HL-60/S4 treated with retinoic acid at 250 ng/mL for 4 days and 3 days (cell line): Measurements from ENCODE around the gene EIF1AD.
"Not testable (repeated sequence)": the region's sequence is repeated elsewhere in the genome, so short reads cannot be mapped to it uniquely, and the experiment has no call there.

ENCODE experiments used
- in situ Hi-C: fragments of 300-500 bp; cut with MboI; formaldehyde crosslinking; loops from 2 replicates; pipeline ENCODE4 v1.7.0; 2022; ENCODE audit warnings: low sequenced_read_pairs

EIF1AD gene, protein sequence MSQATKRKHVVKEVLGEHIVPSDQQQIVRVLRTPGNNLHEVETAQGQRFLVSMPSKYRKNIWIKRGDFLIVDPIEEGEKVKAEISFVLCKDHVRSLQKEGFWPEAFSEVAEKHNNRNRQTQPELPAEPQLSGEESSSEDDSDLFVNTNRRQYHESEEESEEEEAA

DNA sequence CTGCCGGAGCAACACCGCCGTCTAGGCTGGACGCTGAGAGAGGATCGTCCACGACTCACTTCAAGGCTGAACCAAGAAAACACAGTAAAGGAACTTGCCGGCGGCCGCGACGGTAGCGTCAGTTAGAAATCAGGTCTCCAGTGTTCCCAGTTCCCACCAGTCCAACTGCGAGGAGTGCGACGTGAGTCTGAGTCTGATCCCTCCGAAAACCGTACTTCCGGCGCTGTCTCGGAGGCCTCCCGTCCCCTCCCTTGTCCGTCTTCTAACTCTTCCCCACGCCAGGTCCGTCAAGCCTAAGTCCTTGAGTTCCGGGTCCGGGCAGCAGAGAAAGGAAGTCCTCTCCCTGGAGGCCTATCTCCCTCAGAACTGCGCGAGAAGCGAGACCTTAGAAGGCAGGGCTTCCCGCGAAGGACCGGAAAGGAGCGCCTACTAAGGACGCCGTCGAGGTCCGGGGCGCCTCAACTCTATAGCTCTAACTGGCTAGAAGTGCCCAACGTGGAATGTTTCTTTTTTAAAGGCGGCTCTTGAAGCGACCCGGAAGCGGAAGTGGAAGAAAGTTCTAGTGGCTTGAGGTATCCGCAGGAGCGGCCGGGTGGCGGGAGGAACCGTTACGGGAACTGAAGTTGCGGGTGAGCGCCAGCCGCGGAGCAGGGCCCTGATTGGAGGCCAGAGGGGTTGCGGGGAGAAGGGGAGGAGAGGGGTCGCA, at the start of gene EIF1AD, which contains the start of gene BANF1:
EIF1AD (minus strand) TSS at position 216 of the 706 bp plus-strand sequence. CDS start 1,768 bp downstream, outside the sequence.
BANF1 (plus strand) TSS at position 562 of the 706 bp plus-strand sequence. CDS start 748 bp downstream, outside the sequence.
- in situ Hi-C loops = no loop called here

- in situ Hi-C loops = no loop called here
Observed at GRCh38 chr11:66051371-66051765, 49.4 kb upstream of the EIF1AD start.

- in situ Hi-C loops = no loop called here
Observed at GRCh38 chr11:66050581-66051231, 48.7 kb upstream of the EIF1AD start.

DNA sequence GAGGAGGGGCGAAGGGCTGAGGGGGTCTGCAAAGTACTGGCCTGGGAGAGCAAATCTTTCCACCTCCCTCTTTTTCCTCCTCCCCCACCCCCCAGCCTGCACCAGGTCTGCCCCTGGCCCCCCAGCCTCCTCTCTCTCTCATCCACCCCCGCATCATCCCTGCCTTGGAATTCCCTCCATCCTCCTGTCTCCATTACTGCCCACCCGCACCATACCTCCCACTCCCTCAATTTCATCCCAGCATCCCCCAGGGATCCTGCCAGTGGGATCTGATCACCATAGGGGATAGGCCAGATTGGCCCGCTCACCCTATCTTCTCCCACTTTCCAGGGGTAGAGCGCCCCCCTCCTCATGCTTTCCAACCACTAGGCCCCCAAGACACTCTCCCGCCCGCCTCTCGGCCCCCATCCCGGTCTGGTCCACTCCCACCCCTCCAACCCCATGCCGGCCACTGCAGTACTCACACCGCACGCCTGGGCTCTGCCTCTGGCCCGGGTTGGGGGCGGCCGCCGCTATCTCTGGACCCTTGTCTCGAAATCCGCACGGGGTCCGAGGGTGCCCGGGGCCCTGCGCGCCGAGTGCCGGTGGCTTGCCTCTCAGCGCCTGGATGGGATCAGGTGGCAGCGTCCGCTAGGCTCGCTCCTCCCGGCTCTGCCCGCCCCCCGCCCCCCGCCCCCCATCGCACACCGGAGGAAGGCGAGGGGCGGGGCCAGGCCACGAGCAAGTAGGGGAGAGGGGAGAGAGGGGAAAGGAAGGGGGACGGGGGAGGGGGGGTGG, 46.8 kb upstream of the EIF1AD start, which contains the start of gene GAL3ST3:
GAL3ST3 (minus strand) TSS at position 615 of the 777 bp plus-strand sequence. CDS start 3,746 bp downstream, outside the sequence.
- in situ Hi-C loops = no loop called here

DNA sequence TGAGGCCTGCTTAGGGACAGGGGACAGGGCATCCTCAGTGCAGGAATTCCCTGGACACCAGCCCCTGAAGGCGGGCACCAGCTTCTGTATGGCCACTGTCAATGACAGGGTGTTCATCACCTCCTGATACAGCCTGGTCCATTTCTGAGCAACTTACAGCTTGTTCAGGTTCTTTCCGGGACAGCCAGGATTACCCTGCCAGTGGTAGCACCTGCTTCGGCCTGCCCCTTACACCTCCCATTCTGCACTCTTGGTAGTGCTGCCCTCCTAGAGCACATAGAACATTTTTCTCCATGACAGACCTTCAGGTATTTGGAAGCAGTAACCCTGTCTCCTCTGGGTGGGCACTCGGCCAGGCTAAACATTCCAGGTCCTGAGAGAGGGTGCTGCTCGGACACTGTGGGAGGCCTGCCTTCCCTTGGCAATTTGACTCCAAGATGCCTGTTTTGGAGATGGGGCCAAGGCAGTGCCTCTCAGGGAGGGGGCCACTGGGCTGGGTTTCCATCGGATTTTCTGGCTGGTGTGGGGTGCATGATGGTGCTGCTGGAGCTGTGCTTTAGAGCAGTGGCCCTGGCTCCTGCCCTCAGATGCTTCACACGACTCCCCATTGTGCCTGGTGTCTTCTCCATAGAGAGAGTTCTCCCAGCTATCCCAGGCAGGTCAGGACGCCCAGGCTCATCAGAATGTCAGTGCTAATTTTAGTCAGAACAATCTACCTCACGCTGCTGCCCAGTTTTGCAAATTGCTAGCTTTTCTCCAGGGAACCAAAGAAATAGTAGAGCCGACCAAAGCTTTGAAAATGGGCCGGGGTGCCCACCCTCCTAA, 45.8 kb upstream of the EIF1AD start:
- in situ Hi-C loops = no loop called here

- in situ Hi-C loops = no loop called here
Observed at GRCh38 chr11:66046901-66047300, 44.9 kb upstream of the EIF1AD start.

DNA sequence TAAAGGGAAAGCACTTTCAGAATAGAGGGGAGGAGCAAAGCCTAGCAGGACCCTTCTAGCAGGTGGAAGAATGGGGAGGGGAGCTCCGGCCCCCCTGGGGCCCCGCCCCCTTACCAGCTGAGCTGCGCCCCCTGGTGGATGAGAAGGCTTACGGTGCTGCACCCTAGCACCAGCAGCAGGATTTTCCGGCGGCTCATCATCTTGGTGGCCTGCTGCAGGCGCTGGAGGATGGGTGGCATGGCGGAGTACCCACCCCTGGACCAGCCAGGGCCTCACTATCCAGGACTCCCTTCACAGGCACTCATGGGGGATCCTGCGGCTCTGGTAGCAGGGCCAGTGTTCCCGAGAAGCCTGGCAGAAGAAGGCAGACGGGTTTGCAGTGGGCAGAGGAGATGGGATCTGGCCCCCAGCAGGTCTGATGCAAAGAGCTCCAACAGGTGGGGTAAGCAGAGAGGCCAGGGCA, 43.3 kb upstream of the EIF1AD start:
- in situ Hi-C loops = no loop called here

DNA sequence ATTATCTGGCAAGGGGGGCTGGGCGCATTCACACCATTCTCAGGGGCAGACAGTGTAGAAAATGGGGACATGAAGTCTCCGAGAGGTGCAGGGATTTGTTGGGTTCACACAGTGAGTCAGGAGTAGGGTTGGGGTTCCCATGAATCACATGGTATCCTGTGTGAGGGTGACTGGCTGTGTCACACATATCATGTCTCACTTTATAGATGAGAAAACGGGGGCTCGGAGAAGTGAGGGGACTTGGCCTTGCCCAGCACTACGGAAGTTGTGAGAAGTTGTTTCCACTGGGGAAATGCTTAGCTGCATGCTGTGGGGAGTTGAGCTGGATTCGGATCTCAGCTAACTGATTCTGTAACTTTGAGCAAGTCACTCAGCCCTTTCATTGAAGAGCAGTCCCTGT, 42.8 kb upstream of the EIF1AD start:
- in situ Hi-C loops = no loop called here

- in situ Hi-C loops = no loop called here
Observed at GRCh38 chr11:66042996-66043906, 41.3 kb upstream of the EIF1AD start.

DNA sequence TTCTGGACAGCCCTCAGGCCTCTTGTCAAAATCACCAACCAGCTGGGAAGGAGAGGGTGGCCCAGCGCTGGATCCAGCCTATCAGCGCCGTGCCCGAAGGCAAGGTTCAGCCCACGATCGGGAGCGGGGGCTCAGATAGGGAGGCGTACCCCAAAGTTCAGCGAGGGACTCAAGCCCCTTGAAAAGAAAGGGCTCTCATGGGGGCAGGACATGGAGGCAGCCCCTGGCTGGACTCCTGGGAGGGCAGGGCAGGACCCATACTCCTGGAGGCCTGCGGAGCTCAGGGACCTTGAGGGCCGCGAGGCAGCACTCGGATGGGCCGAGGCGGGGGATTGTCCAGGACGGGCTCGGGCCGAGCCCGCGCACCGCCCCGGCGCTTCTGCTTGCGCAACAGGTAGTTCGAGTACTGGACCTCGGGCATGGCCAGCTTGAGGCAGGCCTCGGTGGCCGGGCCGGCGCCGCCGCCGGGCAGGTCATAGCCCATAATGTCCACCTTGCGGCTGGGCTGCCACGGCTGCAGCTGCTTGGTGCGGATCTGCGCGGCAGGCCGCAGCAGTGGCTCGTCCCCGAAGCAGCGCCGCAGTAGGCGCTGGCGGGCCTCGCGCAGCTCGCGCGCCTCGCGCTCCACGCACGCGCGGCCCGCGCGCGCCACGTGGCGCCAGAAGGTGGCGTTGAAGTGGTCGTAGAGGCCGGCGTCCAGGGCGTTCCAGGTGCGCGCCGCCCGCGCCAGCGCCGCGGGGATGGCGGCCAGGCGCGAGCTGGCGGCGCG, 40.5 kb upstream of the EIF1AD start:
- in situ Hi-C loops = no loop called here

DNA sequence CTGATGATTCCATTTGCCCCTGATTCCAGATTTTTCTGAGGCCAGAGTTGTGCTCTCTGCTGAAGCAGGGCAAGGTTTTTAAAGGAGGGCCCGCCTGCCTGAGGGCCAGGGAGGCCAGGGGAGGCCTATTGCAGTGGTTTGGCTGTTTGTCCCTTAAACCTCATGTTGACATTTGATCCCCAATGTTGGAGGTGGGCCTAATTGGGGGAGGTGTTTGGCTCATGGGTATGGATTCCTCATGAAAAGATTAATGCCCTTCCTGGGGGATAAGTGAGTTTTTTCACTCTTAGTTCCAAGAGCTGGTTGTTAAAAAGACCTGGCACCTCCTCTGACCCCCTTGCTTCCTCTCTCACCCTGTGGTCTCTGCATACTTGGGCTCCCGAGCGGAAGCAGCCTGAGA, 37.8 kb upstream of the EIF1AD start:
- in situ Hi-C loops = no loop called here

DNA sequence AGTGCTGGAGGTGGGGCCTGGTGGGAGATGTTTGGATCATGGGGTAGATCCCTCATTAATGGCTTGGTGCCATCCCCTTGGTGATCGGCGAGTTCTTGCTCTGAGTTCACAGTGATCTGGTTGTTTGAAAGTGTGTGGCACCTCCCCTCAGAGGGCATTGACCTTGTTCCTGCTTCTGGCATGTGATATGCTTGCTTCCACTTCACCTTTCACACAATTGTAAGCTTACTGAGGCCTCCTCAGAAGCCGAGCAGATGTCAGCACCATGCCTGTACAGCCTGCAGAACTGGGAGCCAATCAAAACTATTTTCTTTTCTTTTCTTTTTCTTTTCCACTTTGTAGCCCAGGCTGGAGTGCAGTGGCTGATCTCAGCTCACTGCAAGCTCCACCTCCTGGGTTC, 35.4 kb upstream of the EIF1AD start:
- in situ Hi-C loops = no loop called here

DNA sequence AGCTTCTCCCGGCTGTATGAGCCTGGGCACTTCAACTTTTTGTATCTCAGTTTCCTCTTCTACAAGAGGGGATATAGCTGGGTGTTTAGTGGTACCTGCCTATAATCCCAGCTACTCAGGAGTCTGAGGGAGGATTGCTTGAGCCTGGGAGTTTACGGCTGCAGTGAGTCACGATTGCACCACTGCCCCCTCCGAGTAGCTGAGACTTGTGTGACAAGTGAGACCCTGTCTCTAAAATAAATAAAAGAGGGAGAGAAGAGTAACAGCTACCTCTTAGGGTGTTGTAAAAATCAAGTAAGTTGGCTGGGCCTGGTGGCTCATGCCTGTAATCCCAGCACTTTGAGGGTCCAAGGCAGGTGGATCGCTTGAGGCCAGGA, 34.4 kb upstream of the EIF1AD start:
- in situ Hi-C loops = no loop called here

GRCh38 chr11:66035653-66036333, 33.8 kb upstream of the EIF1AD start:
- in situ Hi-C loops = no loop called here

DNA sequence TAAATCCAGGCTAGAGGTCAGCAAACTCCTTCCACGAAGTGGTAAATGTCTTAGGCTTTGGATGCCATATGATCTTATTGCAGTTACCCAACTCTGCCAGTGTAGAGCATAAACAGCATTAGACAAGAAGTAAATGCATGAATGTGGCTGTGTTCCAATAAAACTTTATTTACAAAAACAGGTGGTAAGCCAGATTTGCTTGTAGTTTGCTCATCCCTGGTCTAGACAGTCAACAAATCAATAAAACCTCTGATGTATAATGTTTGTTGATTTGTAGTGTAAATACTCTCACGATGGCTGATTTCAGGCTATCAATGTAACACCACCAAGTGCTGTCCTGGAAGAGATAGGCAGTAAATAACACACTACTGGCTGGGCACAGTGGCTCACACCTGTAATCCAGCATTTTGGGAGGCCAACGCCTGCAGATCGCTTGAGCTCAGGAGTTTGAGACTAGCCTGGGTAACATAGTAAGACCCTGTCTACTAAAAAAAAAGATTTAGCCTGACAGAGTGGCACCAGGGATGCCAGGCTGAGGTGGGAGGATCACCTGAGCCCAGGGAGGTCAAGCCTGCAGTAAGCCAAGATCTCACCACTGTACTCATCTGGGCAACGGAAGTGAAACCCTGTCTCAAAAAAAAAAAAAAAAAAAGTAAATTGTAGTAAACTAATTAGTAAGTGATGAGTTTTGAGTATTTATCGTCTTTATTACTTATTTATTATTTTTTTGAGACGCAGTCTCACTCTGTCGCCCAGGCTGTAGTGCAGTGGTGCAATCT, 31.2 kb upstream of the EIF1AD start:
- in situ Hi-C loops = no loop called here

- in situ Hi-C loops = no loop called here
Observed at GRCh38 chr11:66026017-66026529, 24.1 kb upstream of the EIF1AD start, which contains the start of gene CATSPER1. Gene CATSPER1 (minus strand): TSS chr11:66026479. CDS start chr11:66026379, 100 bp downstream.

GRCh38 chr11:66023186-66023440, 21.2 kb upstream of the EIF1AD start:
- in situ Hi-C loops = not testable (repeated sequence)
